ENCODE results near the gene MLIP.

GRCh38 chr6:54095723-54096122 is 15.5 kb upstream of the MLIP start:
- TF ChIP-seq CTCF (IDR thresholded peaks at IDR 0.05 in 8 of 11, conservative IDR thresholded peaks at IDR 0.05 in 3 of 11) (no peak), POLR2A (IDR thresholded peaks at IDR 0.05) (no peak), POLR2AphosphoS5 (IDR thresholded peaks at IDR 0.05) (no peak)

Data from spleen (tissue), 7 donors.